SK-N-MC (cell line): ENCODE measurements around the gene CRIP3.
"Not testable (repeated sequence)": the region's sequence is repeated elsewhere in the genome, so short reads cannot be mapped to it uniquely, and the experiment has no call there.

ENCODE experiments used
- DNase-seq: peaks from one replicate; pipeline ENCODE4 v3.0.0-alpha.2; 2011; ENCODE audit warnings: low read depth, low spot score
- H3K27ac ChIP-seq: fragments of 200-600 bp; sonication (generic); 2 replicates; pipeline ENCODE4 v1.5.1; 2016; ENCODE audit warnings: mixed run types
- H3K36me3 ChIP-seq: fragments of 200-600 bp; sonication (generic); 2 replicates; pipeline ENCODE4 v1.6.1; 2017; ENCODE audit warnings: antibody characterized with exemption, low read length, mixed read lengths; ENCODE audit not compliant: insufficient read depth
- H3K4me3 ChIP-seq: fragments of 200-600 bp; sonication (generic); 2 replicates; pipeline ENCODE4 v1.5.1; 2016
- H3K9ac ChIP-seq: fragments of 200-600 bp; sonication (generic); 2 replicates; pipeline ENCODE4 v1.8.0; 2017; ENCODE audit warnings: mixed run types, mixed read lengths; ENCODE audit not compliant: insufficient read length
- H3K9me3 ChIP-seq: fragments of 200-600 bp; sonication (generic); 2 replicates; pipeline ENCODE4 v1.6.1; 2017; ENCODE audit warnings: low read depth, mild to moderate bottlenecking, antibody characterized with exemption, low read length, moderate library complexity, mixed read lengths
- EZH2 ChIP-seq: fragments of 200-600 bp; sonication (generic); IDR thresholded peaks from one replicate; pipeline ENCODE4 v1.6.1; 2017; ENCODE audit warnings: antibody characterized with exemption
- FOXP2 ChIP-seq: optimal IDR thresholded peaks from 2 replicates; pipeline ENCODE3; 2011; ENCODE audit warnings: mild to moderate bottlenecking, moderate library complexity; ENCODE audit not compliant: insufficient read depth; ENCODE audit errors: extremely low read length, control extremely low read depth
- POLR2AphosphoS5 ChIP-seq: IDR thresholded peaks from 2 replicates; pipeline ENCODE4 v1.6.1; 2012; ENCODE audit warnings: mild to moderate bottlenecking, low read depth, low read length, borderline replicate concordance

The CRIP3 gene, protein sequence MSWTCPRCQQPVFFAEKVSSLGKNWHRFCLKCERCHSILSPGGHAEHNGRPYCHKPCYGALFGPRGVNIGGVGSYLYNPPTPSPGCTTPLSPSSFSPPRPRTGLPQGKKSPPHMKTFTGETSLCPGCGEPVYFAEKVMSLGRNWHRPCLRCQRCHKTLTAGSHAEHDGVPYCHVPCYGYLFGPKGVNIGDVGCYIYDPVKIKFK

GRCh38 chr6:43308101-43308989 lies at the start of gene CRIP3:
Gene CRIP3 (minus strand): TSS chr6:43308826. CDS start chr6:43308792, 34 bp downstream.
- Histone ChIP-seq H3K4me3 (peak within 1 kb of the TSS; percentile 36; the same call in 1 of the 2 replicates), H3K27ac (no peak within 1 kb of the TSS), H3K9ac (no peak within 1 kb of the TSS), H3K9me3 (no peaks in the 10 kb centered on the region), H3K36me3 (no peaks in the 10 kb centered on the region)
- DNase-seq, result no peak
- no peak for TF ChIP-seq FOXP2
- no peak for TF ChIP-seq POLR2AphosphoS5
- no peak for TF ChIP-seq EZH2

- H3K9me3 ChIP-seq, result no peaks in the 10 kb centered on the region
Observed at GRCh38 chr6:43355862-43356590, 47.4 kb upstream of the CRIP3 start.

GRCh38 chr6:43351951-43352350 lies 43.3 kb upstream of the CRIP3 start:
- not testable (repeated sequence) for H3K9ac ChIP-seq, H3K27ac ChIP-seq, H3K9me3 ChIP-seq, H3K4me3 ChIP-seq, DNase-seq
- H3K36me3 ChIP-seq, result peaks cover 48% of the 10 kb centered on the region

More at GRCh38 chr6:43355862-43356590, 47.4 kb upstream of the CRIP3 start:
- no peak overlapping the region for H3K27ac ChIP-seq
- peaks cover 51% of the 10 kb centered on the region for H3K36me3 ChIP-seq
- no peak overlapping the region for H3K9ac ChIP-seq
- DNase-seq, result no peak
- H3K4me3 ChIP-seq, result no peak overlapping the region
- TF ChIP-seq FOXP2 (no peak), EZH2 (no peak), POLR2AphosphoS5 (no peak)

DNA sequence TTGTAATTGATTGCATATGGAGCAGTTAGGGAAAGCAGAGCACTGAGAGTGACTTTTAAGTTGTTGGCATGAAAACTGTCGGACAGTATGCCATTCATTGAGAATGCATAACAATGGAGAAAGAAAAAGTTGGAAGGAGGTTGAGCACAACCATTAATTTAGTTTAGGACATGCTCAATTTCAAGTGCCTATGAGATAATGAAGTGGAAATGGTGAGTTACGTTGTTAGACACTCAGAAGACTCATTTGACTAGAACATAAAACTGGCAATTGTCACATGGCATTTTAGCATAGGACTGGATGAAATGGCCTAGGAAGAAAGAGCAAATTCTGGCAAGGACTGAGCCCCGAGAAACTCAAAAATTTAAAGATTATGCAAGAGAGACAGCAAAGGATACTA lies 38.8 kb upstream of the CRIP3 start:
- Histone ChIP-seq H3K27ac (no peak overlapping the region), H3K9ac (no peak overlapping the region), H3K36me3 (peaks cover 37% of the 10 kb centered on the region), H3K9me3 (no peaks in the 10 kb centered on the region), H3K4me3 (no peak overlapping the region)
- DNase-seq, result no peak
- TF ChIP-seq FOXP2 (no peak), POLR2AphosphoS5 (no peak), EZH2 (no peak)

DNA sequence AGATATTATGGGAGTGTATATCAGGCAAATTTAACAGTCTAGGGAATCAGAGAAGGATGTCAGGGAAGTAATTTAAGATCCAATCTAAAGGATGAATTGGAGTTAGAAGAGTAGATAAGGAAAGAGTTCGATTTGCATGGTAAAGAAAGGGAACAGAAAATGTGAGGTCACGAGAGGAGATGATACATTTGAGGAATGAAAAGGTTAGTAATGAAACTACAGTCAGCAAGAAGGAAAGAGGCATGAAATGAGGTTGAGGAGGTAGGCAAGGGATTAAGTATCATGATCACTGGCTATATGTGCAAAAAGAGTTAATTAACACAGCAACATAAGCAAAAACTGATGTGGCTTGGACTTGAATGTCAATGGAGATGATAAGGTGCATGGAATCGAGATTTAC lies 38.4 kb upstream of the CRIP3 start:
- DNase-seq, result no peak
- Histone ChIP-seq H3K27ac (no peak overlapping the region), H3K9me3 (no peaks in the 10 kb centered on the region), H3K4me3 (no peak overlapping the region), H3K36me3 (peaks cover 41% of the 10 kb centered on the region), H3K9ac (no peak overlapping the region)
- TF ChIP-seq POLR2AphosphoS5 (no peak), FOXP2 (no peak), EZH2 (no peak)

- not testable (repeated sequence) for H3K9ac ChIP-seq, DNase-seq, H3K27ac ChIP-seq, H3K4me3 ChIP-seq, H3K9me3 ChIP-seq
- H3K36me3 ChIP-seq, result peaks cover 47% of the 10 kb centered on the region
Observed at GRCh38 chr6:43346243-43346642, 37.6 kb upstream of the CRIP3 start.

DNA sequence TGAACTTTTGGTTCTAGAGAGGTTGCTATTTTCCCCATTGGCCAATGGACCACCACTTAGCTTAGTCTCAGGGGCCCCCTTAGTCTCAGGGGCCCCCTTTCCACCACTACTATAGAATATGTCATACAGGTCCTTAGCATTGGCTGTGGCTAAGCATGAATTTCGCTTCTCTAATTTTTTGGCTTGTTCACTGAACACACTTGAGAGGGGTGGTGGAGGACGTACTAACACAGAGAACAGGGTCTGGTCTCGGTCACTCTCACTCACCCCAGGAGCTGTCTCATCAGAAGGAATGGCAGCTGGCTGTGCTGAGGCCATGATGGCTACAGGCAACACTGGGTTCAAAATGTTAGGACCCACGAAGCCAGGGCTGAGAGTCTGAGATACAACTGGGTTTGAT lies 30.5 kb upstream of the CRIP3 start:
- no peak for DNase-seq
- no peak for TF ChIP-seq FOXP2
- no peak for TF ChIP-seq EZH2
- TF ChIP-seq POLR2AphosphoS5, result no peak
- H3K27ac ChIP-seq, result no peak overlapping the region
- no peak overlapping the region for H3K4me3 ChIP-seq
- H3K36me3 ChIP-seq, result peaks cover 51% of the 10 kb centered on the region
- no peaks in the 10 kb centered on the region for H3K9me3 ChIP-seq
- H3K9ac ChIP-seq, result no peak overlapping the region

DNA sequence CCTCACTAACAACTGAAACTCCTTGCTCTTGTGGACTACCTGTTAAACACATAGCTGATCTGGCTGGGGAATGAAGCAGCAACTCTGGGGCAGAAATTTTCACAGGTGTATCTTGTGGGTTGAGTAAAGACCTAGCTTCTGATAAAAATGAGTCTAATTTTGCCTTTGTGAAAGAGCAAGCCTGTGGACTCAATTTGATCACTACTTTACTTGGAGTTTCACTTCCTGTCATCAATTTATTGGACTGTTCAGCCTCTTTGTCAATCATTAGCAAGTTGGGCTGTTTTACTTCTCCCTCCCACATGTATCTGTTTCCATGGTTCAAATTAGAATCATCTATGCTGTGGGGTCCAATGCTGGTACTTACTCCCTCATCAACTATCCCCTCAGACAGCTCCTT lies 29.6 kb upstream of the CRIP3 start:
- no peak overlapping the region for H3K4me3 ChIP-seq
- no peak for TF ChIP-seq POLR2AphosphoS5
- TF ChIP-seq FOXP2, result no peak
- no peak for TF ChIP-seq EZH2
- H3K27ac ChIP-seq, result no peak overlapping the region
- no peaks in the 10 kb centered on the region for H3K9me3 ChIP-seq
- peaks cover 50% of the 10 kb centered on the region for H3K36me3 ChIP-seq
- no peak overlapping the region for H3K9ac ChIP-seq
- DNase-seq, result no peak

DNA sequence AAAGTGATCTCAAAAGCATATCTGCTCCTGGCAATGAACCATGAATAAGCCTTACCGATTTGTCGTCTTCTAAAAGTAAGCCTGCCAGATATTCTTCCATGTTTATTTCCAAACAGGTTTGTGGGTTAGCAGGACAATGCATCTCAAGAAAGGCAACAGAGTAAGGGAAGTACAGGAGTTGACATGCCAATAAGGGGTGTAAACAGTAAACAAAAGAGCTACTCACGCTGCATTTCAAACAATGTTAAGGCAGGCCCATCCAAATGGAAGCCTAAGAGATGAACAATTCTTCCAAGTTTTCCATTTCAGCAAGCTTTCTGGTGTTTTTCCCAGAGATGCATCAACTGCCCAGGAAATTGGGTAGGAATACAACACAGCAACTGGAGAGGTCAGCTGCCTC lies 27.8 kb upstream of the CRIP3 start:
- H3K9me3 ChIP-seq, result no peaks in the 10 kb centered on the region
- peaks cover 33% of the 10 kb centered on the region for H3K36me3 ChIP-seq
- H3K4me3 ChIP-seq, result no peak overlapping the region
- no peak for DNase-seq
- no peak overlapping the region for H3K9ac ChIP-seq
- H3K27ac ChIP-seq, result no peak overlapping the region
- TF ChIP-seq FOXP2 (no peak), POLR2AphosphoS5 (no peak), EZH2 (no peak)
